Measurements from ENCODE around the gene ARID1A.

The ARID1A gene

GRCh38 chr1:26694638-26695355 is 1.0 kb upstream of the ARID1A start:
- DNase-seq (ENCODE audit: low read depth), result no peak
- TF ChIP-seq CTCF (conservative IDR thresholded peaks at IDR 0.05; ENCODE audit: low read depth, low read length), result no peak
- H3K4me3 ChIP-seq (ENCODE audit: low read length), result peak overlapping the region; percentile 77

DNA sequence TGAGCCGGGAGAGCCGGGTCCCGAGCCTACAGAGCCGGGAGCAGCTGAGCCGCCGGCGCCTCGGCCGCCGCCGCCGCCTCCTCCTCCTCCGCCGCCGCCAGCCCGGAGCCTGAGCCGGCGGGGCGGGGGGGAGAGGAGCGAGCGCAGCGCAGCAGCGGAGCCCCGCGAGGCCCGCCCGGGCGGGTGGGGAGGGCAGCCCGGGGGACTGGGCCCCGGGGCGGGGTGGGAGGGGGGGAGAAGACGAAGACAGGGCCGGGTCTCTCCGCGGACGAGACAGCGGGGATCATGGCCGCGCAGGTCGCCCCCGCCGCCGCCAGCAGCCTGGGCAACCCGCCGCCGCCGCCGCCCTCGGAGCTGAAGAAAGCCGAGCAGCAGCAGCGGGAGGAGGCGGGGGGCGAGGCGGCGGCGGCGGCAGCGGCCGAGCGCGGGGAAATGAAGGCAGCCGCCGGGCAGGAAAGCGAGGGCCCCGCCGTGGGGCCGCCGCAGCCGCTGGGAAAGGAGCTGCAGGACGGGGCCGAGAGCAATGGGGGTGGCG is 371 bp downstream of the ARID1A start:
- TF ChIP-seq CTCF (conservative IDR thresholded peaks at IDR 0.05; ENCODE audit: low read depth, low read length), result no peak
- DNase-seq (ENCODE audit: low read depth), result no peak
- peak overlapping the region; percentile 77 for H3K4me3 ChIP-seq (ENCODE audit: low read length)

- TF ChIP-seq CTCF (conservative IDR thresholded peaks at IDR 0.05; ENCODE audit: low read depth, low read length), result no peak
- peak overlapping the region; percentile 77 for H3K4me3 ChIP-seq (ENCODE audit: low read length)
- DNase-seq (ENCODE audit: low read depth), result no peak
These were observed 1.0 kb downstream of the ARID1A start for GRCh38 chr1:26696654-26697430.

DNA sequence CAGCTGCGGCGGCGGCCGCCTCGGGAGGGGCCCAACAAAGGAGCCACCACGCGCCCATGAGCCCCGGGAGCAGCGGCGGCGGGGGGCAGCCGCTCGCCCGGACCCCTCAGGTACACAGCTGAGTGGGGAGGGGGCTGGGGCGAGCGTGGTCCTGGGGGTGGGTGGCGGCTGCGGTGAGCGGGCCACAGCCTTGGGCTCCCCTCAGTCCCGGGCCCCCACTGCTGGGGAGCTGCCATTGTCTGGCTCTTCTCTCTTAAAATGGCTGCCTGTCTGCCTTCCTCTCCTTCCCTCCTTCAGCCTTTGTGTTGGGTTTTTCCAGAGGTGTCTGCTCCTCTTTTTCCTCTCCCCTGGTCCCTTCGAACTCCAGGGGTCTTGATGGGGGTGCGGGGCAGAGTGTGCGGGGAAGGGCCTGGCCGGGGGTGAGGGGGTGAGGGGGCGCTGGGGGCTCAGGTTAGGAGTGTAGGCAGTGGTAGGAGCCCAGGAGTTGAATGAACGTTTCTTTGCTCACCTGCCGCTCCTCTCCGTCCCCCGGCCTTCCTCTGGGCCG is 1.7 kb downstream of the ARID1A start:
- no peak for TF ChIP-seq CTCF (conservative IDR thresholded peaks at IDR 0.05; ENCODE audit: low read depth, low read length)
- H3K4me3 ChIP-seq (ENCODE audit: low read length), result peak overlapping the region; percentile 77
- DNase-seq (ENCODE audit: low read depth), result no peak

DNA sequence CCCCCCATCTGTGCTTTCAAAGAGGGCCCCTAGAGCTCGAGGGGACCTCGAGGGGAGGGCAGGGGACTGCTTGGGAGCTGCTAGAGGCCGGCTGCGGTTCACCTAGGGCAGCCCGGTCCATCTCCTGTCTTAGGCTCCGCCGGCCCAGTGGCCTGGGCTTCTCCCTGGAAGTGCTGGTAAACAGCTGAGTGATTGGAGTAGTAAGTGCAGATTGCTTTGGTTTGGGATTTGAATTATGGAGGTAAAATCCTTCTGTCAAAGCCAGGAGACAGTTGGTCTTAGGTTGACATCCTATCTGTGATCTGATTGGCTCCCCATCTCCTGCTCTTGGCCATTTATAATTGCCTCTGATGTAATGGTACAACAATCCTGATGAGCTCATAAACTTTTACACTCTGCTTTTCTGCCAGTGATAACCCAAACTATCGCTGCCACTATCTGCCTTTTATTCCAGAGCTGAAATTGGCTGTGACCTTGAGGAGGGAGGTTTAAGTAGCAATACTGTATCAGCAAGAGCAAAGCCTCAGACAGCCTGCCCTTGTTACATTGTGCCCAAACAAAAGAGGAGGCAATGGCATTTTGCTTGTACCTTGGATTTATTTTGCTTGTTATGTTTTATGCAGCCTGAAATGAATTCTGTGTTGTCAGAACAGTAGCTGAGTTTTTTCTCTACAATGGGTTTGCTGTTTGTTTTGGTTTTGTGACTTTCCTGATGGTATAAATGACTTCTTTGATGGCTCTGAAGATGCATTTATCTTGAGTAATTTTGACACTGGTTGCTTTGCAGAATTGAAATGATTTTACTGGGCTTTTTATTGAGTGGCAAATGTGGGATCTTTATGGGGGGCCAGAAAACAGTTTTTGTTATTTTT is 2.4 kb downstream of the ARID1A start:
- peak overlapping the region; percentile 77 for H3K4me3 ChIP-seq (ENCODE audit: low read length)
- DNase-seq (ENCODE audit: low read depth), result peak; percentile 84
- TF ChIP-seq CTCF (conservative IDR thresholded peaks at IDR 0.05; ENCODE audit: low read depth, low read length), result no peak

DNA sequence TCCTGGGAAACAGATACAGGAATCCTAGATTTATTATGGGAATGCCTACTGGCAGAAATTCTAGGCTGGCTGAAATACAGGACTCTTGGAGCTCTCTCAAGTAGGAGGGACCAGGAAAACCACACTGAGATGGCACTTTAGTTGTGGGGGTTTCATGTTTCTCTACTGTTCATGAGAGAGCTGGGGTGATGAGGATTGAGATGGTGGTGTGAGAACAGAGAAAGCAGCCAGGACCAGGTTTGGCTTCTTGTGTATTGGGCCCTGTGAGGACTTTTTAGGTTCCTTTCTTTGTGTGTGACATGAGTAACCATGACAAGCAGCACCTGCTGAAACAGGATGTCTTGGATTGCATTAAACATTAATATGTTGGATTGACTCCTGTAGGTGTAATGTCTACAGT is 4.9 kb downstream of the ARID1A start:
- H3K4me3 ChIP-seq (ENCODE audit: low read length), result no peak overlapping the region
- no peak for DNase-seq (ENCODE audit: low read depth)
- no peak for TF ChIP-seq CTCF (conservative IDR thresholded peaks at IDR 0.05; ENCODE audit: low read depth, low read length)

Data from retinal pigment epithelial cell (primary cell).